ENCODE data around the gene SYNGR3. TPM values are rescaled to one million over a fixed set of nuclear protein-coding genes. Genes with fewer than 3 reads are reported as not detected.

The SYNGR3 gene
- total and polyA plus RNA-seq, 11 donors: 0.19 to 2.7 (median 0.86) TPM

DNA sequence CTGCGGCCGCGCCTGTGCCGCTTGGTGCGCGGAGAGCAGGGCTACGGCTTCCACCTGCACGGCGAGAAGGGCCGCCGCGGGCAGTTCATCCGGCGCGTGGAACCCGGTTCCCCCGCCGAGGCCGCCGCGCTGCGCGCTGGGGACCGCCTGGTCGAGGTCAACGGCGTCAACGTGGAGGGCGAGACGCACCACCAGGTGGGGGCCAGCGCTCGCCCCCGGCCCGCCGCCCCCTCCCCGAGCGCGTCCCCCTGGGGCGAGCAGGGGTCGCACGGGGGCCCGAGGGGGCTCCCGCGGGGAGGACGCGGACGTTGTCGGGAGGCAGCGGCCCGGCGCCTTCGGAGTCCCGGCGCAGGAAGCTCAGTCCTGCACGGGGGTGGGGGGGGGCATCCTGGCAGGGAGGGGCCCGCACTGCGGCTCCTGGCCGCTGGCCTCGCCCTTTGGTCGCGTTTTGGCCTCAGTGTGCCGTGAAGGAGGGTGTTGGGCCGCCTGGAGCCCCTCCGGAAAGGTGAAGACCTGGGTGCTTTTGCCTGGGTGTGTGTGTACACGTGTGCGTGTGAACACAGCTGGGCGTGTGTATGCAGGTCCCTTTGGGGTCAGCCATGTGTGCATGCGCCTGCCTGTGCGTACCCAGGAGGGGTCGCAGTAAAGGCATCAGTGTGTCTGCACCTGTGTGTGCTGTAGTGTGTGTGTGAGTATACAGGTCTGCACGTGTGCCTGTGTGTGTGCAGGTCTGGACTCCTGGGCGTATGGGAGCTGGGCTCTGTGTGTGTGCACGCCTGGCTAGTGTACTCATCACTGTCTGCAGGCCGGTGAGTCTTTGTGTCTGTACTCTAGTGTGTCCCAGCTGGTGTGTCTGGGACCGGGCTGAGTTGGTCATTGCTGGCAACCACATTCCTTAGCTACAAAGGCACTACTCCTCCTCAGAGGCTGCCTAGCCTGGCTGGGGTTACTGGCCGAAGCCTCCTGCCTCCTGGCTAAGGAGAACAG, 37.5 kb downstream of the SYNGR3 start:
- ATAC-seq (peak in 1 of 4 donors; percentile 9), DNase-seq (peak in 4 of 5 donors; percentile 43 to 64 (median 48))
- Histone ChIP-seq H3K36me3 (peaks cover 0 to 28% (median 7%) of the 10 kb centered on the region in 9 donors), H3K4me3 (peak overlapping the region; percentile 70 to 98 (median 88)), H3K27me3 (peaks cover 0 to 17% (median 0%) of the 10 kb centered on the region in 9 donors), H3K27ac (peak overlapping the region; percentile 66 to 98 (median 92)), H3K4me1 (peaks cover 0 to 82% (median 41%) of the 10 kb centered on the region in 12 donors), H3K9me3 (no peaks in the 10 kb centered on the region)
- 6 to 24% (median 7%) methylated on average over 19 to 76 of the region's 76 CpGs for WGBS, 4 donors
- intact Hi-C loops (cut with DNase I): loop anchor here in 3 of 10 donors (2.0 to 10.0 kb wide), 2 partner anchors 19 to 57 kb away; partner anchors contain the start of genes NTHL1 (in 2 of the 3) and TSC2 (in 2 of the 3)
- TF ChIP-seq CTCF (IDR thresholded peaks at IDR 0.05) (no peak), POLR2A (IDR thresholded peaks at IDR 0.05) (no peak)

DNA sequence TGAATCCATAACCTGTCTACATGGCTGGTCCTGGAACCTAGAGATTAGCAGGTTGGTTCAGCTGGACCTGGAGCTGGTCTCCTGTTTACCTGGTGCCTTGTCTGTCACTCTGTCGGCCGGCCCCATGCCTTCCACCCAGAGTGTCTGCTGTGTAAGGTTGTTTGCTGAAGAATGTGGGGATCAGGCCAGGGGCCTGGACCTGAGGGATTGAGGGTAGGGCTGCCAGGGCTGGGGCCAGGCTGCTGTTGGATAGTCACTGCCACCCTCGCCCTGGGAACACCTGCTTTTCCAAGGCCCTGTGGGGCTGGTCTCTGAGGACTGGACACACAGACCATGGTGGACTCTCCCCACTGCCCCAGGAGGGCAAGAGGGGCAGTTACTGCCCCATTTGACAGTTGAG, 38.4 kb downstream of the SYNGR3 start:
- WGBS, 4 donors: 59 to 75% (median 67%) methylated on average over 1 to 3 of the region's 3 CpGs
- Histone ChIP-seq H3K27ac (peak overlapping the region; percentile 3 to 98 (median 92)), H3K9me3 (no peaks in the 10 kb centered on the region), H3K27me3 (peaks cover 0 to 17% (median 0%) of the 10 kb centered on the region in 9 donors), H3K36me3 (peaks cover 0 to 28% (median 7%) of the 10 kb centered on the region in 9 donors), H3K4me3 (peak overlapping the region; percentile 70 to 98 (median 88)), H3K4me1 (peaks cover 0 to 82% (median 41%) of the 10 kb centered on the region in 12 donors)
- intact Hi-C loops (cut with DNase I): loop anchor here in 3 of 10 donors (2.0 to 10.0 kb wide), 2 partner anchors 19 to 57 kb away; partner anchors contain the start of genes NTHL1 (in 1 of the 3) and TSC2 (in 1 of the 3)
- ATAC-seq (no peak), DNase-seq (peak in 2 of 5 donors; percentile 7 to 21)
- TF ChIP-seq CTCF (IDR thresholded peaks at IDR 0.05): no peak
- TF ChIP-seq POLR2A (IDR thresholded peaks at IDR 0.05): no peak

GRCh38 chr16:2028620-2029220, 39.0 kb downstream of the SYNGR3 start:
- H3K4me1 ChIP-seq: peaks cover 0 to 83% (median 40%) of the 10 kb centered on the region in 12 donors
- 51 to 70% (median 66%) methylated on average over 9 to 18 of the region's 18 CpGs for WGBS, 4 donors
- no peaks in the 10 kb centered on the region for H3K9me3 ChIP-seq
- peaks cover 0 to 29% (median 7%) of the 10 kb centered on the region in 9 donors for H3K36me3 ChIP-seq
- ATAC-seq (no peak), DNase-seq (peak in 1 of 5 donors; percentile 8)
- peaks cover 0 to 17% (median 0%) of the 10 kb centered on the region in 9 donors for H3K27me3 ChIP-seq
- peak overlapping the region; percentile 17 to 98 (median 84) for H3K4me3 ChIP-seq
- peak overlapping the region; percentile 3 to 98 (median 92) for H3K27ac ChIP-seq
- intact Hi-C loops (cut with DNase I): loop anchor here in 3 of 10 donors (2.0 to 10.0 kb wide), 2 partner anchors 18 to 56 kb away; partner anchors contain the start of genes NTHL1 (in 1 of the 3) and TSC2 (in 1 of the 3)
- no peak for TF ChIP-seq CTCF (IDR thresholded peaks at IDR 0.05)
- TF ChIP-seq POLR2A (IDR thresholded peaks at IDR 0.05): no peak
